Skin epidermis (tissue), 12 donors: Measurements from ENCODE around the gene TNPO1.
"Not testable (repeated sequence)": the region's sequence is repeated elsewhere in the genome, so short reads cannot be mapped to it uniquely, and the experiment has no call there.

Experiments
- H3K27ac ChIP-seq, 21 experiments: fragments of 200-600 bp; sonication (generic) in 11 of 21; one replicate each; pipeline ENCODE4 v1.5.0; 2020; ENCODE audit warnings: mild to moderate bottlenecking in 3 of 21, inconsistent platforms in 2 of 21, moderate library complexity in 2 of 21
- H3K4me3 ChIP-seq, 7 experiments: fragments of 200-600 bp; sonication (generic) in 2 of 7; one replicate each; pipeline ENCODE4 v1.5.0; 2020; ENCODE audit warnings: inconsistent platforms in 2 of 7, mild to moderate bottlenecking in 2 of 7, moderate library complexity in 1 of 7

TNPO1 gene

DNA sequence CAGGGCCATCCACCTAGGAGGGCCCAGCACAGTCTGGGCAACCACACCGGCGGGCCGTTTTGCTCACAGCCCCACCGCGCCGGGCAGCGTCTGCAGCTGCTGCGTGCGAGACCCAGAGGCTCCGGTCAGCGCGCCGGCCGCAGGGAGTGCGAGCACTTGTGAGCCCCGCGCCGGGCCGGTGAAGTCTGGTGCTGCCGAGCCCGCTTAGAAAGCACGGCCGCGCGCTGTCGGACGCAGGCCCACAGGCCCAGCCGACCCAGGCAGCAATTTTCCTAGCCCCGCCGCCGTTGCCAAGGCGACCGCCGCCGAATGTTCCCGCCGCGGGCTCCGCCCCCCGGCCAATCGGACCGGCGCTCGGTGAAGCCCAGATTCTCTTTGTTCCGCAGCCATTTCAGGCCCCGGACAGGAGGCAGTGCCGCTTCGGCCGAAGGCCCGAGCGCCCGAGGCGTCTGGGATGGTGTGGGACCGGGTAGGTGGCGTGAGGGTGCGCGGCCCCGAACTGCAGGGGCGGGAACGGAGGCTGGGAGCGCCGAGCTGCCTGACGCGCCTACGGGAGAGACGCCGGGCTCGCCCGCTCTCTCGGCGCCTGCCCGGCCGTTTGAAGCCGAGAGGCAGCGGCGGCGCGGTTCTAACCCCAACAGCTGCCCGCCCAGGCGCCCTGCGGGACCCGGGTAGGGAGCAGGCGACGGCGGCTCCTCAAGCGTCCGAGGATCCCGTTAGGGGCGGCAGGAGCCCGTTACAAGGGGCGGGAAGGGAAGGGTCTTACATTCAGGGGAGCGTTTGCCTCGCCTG lies at the start of gene TNPO1:
Gene TNPO1, plus strand, starts transcription at position 378 of the 792 bp plus-strand sequence. Its CDS starts 77 bp downstream, at position 455.
- peak within 1 kb of the TSS; percentile 67 to 94 (median 81) for H3K4me3 ChIP-seq
- H3K27ac ChIP-seq: peak within 1 kb of the TSS; percentile 70 to 99 (median 95)

DNA sequence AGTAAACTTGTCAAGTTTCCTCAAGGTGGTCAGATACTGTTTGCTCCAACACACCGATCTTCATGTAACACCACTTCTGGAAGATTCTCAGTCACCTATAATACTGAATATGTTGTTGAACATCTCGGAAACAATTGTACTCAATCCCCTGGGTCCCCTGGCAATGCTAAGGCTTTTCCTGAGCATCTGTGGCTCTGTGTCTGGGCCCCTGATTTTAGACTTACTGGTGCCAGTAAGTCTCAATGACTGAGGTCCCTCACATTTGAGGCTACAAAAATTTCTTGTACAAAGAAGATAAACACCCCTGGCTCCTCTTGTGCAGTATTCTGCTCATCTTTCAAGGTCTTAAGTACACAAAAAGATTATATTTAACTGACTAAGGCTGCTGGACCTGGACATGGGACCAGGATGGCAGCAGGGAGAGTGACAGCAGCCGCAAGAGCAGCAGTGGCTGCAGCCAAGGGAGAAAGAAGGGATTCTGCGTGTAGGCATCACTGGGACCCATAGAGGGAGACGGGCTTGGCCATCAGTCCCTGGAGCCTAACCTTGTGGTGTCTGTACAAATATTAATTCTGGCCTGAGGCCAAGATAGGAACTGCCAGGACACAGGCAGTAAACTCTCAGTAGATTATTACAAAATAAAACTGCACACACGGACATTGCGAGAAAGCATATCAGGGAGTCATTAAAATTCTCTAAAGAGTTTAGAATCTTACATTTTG lies 49.0 kb upstream of the TNPO1 start:
- Histone ChIP-seq H3K4me3 (no peak overlapping the region), H3K27ac (no peak overlapping the region)

DNA sequence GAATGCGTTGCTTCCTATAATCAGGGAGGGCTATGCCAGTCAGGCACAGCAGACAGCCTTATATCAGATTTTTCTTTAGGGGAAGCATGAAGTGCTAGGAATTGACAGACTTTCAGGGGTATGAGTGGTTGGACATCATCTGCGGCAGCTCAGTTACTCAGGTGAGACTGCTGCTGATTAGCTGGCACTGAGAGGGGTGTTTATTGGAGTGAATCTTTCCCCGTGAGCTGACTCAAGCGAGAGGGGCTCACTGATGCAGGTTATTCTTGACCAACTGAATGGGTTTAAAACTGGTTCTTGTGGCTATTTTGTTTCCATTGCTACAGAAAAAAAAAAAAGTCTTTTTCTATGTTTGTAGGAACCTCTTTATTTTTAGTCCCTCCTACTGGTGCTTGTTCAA lies 46.2 kb upstream of the TNPO1 start:
- Histone ChIP-seq H3K27ac (no peak overlapping the region), H3K4me3 (no peak overlapping the region)

DNA sequence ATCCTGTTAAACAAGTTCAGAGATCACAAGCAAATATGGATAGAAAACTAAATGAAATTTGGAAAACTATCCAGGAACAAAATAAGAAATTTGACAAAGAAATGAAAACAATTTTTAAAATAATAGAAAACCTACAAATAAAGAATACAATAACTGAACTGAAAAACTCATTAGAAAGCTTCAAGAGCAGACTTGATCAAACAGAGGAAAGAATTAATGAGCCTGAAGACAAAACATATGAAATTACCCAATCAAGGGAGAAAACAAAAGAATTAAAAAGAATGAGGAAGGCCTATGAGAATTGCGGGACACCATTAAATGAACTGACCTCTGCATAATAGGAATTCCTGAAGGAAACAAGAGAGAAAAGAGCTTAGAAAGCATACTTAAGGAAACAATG lies 39.8 kb upstream of the TNPO1 start:
- H3K4me3 ChIP-seq: no peak overlapping the region
- no peak overlapping the region for H3K27ac ChIP-seq

DNA sequence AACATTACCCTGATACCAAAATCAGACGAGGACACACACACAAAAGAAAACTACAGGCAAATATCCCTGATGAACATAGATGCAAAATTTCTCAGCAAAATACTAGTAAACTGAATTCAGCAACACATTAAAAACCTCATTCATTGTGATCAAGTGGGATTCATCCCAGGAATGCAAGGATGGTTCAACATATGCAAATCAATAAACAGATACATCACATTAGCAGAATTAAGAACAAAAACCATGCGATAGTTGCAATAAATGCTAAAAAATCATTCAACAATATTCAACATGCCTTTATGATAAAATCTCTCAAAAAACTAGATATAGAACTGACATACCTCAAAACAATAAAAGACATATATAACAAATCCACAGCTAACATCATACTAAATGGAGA lies 36.9 kb upstream of the TNPO1 start:
- Histone ChIP-seq H3K4me3 (no peak overlapping the region), H3K27ac (no peak overlapping the region)

DNA sequence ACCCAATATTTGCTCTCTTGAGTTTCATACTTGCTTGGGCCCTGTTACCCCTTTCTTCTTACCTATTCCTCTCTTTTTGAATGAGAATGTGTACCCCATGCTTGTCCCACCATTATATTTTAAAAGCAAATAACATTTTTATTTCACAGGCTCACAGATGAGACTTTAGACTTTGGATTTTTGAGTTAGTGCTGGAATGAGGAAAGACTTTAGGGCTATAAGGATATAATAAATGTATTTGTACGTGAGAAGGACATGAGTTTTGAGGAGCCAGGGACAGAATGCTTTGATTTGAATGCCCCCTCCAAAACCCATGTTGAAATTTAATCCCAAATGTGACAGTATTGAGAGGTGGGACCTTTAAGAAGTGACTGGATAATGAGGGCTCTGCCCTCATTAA lies 33.1 kb upstream of the TNPO1 start:
- Histone ChIP-seq H3K4me3 (no peak overlapping the region), H3K27ac (no peak overlapping the region)

DNA sequence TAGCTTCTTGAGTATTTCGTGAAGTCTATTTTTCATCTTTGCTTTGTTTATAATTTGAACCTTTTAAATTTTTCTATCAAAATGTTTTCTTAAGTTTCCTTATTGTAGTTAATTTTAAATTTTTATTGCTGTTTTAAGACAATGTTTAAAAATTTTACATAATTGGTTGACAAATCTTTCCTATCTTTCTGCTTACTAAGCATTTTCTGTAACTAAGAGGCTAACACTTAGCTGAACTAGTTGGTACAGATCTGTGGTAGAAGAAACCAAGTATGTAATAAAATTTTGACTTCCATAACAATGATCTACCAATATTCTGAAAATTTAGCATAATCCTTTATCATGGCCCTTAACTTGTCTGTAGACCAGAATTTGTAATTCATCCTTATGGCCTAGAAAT lies 32.3 kb upstream of the TNPO1 start:
- Histone ChIP-seq H3K4me3 (no peak overlapping the region), H3K27ac (no peak overlapping the region)

DNA sequence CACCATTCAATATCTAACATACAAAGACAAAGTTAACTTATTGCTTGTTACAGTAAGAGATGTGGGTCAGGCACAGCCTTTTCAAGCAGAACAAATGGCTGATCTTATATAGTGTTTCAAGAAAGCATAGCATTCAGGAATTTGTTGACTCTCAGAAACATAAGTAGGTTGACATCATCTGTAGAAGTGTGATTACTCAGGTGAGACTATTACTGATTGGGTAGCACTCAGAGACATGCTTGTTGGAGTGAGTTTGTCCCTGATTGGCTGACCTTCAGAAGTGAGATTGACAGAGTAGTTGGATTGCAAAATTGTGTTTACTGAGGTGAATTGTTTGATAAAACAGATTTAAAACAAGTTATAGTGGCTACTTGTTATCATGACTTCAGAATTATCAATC lies 30.7 kb upstream of the TNPO1 start:
- Histone ChIP-seq H3K27ac (no peak overlapping the region), H3K4me3 (no peak overlapping the region)

DNA sequence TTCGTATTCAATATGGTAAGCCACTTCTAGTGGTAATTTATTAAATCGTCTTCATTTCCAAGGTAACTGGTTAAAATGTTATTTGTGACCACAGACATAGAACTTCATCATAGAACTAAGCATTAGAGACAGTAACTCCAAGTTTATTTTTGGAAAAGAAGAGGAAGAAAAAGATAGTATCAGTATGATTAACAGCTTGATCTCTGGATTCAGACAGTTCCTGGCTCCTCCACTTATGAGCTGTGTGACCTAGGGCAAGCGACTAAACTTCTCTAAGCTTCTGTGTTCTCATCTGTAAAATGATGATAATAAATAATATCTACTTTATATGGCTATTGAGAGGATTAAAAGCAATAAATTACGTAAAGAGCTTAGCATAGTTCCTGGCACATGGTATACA lies 29.8 kb upstream of the TNPO1 start:
- Histone ChIP-seq H3K4me3 (no peak overlapping the region), H3K27ac (no peak overlapping the region)

DNA sequence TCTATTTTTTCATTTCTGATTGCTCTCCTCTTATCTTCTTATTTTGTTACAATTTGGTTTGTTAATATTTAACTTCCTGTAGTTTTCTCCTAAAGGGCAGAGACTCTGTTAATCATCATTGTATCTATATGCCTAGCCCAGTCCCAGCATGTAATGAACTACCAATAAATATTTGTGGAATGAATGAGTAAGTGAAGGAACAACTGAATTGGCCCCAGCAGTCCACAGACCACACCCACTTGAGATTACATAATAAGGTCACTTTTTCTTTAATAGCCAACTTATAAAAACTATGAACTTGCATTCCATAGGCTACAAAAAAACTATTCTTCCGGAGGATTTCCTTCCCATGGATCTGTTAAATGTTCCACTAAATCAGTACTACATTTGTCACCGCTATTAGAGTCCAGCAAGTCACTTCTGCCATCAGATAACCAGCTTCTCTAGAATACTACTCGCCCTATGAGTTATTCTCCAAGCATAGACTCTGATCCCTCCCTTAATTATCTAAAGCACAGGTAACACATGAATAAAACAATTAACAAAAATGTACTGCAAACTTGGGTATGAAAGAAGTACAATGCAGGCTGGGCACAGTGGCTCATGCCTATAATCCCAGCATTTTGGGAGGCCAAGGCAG lies 27.5 kb upstream of the TNPO1 start:
- no peak overlapping the region for H3K4me3 ChIP-seq
- peak overlapping the region in 1 of 21 experiments; percentile 21 for H3K27ac ChIP-seq

DNA sequence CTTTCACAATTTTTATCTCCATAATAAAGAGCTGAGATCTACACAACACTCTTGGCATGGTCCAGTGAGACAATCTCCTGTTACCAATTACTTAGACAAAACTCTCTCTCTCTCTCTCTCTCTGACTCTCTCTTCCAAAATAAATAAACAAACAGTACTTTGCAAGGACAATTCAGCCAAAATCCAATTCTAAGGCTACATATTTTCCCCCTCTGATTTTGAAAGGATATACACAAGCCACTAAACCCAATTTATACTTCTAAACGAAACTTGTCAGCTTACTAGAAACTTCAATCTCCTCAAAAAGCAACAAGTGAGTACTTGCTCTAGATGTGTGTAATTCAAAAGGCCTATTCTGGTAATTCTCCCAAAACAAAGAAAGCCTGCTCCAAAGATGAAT lies 26.3 kb upstream of the TNPO1 start:
- H3K27ac ChIP-seq: peak overlapping the region in 2 of 21 experiments; percentile 3 to 16
- H3K4me3 ChIP-seq: no peak overlapping the region

DNA sequence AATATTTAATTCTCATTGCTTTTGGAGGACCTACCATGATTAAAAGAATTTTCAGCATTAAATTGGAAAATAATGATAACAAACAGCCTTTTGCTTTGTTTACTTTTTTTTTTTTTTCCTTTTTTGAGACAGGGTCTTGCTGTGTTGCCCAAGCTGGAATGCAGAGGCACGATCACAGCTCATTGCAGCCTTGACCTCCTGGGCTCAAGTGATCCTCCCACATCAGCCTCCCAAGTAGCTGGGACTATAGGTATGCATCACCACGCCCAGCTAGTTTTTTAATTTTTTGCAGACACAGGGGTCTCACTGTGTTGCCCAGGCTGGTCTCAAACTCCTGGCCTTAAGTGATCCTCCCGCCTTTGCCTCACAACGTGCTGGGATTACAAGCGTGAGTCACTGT lies 23.8 kb upstream of the TNPO1 start:
- not testable (repeated sequence) for H3K4me3 ChIP-seq

DNA sequence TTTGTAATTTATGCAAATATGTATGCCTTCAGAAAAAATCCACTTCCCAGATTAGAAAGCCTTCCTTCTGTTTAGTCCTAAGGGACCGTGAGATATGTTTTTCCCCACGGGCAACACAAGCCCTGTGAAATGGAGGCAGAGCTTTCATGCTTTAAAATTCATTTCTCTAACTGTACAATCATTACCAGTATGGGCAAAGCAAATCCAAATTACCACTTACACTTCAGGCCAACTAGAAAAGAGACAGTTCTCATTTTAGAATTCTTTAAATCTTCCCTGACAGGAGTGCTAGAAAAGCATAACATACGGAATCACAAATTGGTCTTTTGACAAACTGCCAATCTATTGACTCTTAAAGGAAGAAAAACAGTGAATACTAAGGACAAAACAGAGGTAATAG lies 20.5 kb upstream of the TNPO1 start:
- no peak overlapping the region for H3K4me3 ChIP-seq
- no peak overlapping the region for H3K27ac ChIP-seq

More for the DNA sequence above, 23.8 kb upstream of the TNPO1 start:
- not testable (repeated sequence) for H3K27ac ChIP-seq

DNA sequence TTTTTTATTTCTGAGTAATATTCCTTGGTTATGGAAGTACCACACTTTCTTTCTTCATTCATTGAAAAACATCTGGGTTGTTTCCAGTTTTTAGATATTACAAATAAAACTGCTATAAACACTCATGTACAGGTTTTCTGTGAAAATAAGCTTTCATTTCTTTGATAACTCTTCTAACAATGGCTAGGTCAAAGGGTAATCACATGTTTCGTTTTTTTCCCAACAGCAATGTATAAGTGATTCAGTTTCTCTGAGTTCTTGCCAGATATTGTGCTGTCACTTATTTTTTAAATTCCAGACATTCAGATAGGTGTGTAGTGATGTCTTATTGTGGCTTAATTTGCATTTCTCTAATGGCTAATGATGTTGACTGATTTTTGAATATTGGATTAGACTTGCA lies 16.7 kb upstream of the TNPO1 start:
- Histone ChIP-seq H3K27ac (no peak overlapping the region), H3K4me3 (no peak overlapping the region)

DNA sequence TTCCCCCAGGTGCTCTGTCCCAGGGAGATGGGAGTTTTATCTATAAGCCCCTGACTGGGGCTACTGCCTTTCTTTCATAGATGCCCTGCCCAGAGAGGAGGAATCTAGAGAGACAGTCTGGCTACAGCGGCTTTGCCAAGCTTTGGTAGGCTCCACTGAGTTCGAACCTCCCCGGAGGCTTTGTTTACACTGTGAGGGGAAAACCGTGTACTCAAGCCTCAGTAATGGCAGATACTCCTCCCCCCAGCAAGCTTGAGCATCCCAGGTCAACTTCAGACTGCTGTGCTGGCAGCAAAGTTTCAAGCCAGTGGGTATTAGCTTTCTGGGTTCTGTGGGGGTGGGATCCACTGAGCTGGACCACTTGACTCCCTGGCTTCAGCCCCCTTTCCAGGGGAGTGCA lies 7.8 kb upstream of the TNPO1 start:
- H3K4me3 ChIP-seq, H3K27ac ChIP-seq: not testable (repeated sequence)

DNA sequence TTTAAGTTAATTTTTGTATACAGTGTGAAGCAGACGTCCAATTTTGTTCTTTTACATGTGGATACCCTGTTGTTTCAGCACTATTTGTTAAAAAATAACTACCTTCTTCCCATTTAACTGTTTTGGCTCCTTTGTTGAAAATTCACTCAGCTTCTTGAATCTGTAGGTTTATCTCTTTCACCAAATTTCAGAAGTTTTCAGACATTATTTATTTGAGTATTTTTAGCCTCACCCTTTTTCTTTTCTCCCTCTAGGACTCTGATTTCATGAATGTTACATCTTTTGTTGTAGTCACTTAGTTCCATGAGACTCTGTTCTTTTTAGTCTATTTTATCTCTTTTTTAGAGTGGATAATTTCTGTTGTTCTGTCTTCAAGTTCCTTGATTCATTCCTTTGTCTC lies 4.6 kb upstream of the TNPO1 start:
- H3K27ac ChIP-seq: no peak overlapping the region
- no peak overlapping the region for H3K4me3 ChIP-seq

DNA sequence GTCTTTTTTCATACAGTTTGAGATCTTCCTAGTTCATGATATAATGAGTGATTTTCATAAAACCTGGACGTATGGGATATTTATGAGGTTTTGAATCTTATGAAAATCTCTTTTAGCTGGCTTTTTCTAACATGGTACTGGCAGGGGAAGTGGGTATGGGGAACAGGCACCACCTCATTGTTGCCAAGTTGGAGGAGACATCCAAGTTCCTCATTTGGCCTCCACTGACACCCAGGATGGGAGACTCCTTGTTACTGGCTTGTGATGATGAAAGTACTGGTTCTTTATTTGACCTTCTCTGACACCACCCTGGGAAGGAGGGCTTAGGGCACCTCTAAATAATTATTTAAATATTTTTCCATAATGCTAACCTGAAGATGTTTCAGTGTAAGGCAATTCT lies 4.0 kb upstream of the TNPO1 start:
- no peak overlapping the region for H3K4me3 ChIP-seq
- no peak overlapping the region for H3K27ac ChIP-seq

DNA sequence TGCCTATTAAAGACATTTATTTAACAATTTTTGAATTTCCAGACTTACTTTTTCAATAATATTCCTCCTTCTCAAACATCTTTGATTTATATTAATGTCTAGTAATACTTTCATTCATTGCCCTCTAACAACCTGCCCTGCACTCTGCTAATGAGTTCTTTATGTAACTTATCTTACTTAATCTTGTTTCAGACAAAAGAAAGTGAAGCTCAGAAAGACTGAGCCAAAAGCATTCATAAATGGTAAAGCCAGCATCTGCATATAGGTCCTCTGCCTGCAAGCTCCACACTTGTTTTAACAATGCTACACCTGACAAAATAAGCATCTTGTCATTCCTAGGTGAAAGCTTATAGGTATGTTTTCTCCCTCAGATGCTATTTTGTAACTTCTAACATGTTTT lies 2.4 kb upstream of the TNPO1 start:
- no peak overlapping the region for H3K27ac ChIP-seq
- H3K4me3 ChIP-seq: no peak overlapping the region

DNA sequence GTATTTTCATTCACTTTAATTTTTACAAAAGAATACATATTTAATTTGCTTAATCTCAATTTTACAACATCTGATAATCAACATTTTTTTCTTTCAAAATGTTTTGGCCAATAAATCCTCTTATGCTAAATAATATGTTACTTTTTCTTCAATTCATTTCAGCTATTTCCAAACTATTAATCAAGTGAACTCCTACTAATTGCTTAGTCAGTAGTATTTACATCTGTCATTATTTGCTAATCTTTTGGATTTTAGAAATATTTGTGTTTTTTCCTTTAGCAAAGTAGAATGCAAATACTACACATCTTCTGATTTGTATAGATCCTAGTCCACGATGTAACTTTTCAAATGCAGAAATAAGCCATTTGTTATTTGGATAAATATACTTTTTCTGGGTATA lies 1.6 kb upstream of the TNPO1 start:
- peak overlapping the region in 2 of 21 experiments; percentile 87 to 99 for H3K27ac ChIP-seq
- no peak overlapping the region for H3K4me3 ChIP-seq

DNA sequence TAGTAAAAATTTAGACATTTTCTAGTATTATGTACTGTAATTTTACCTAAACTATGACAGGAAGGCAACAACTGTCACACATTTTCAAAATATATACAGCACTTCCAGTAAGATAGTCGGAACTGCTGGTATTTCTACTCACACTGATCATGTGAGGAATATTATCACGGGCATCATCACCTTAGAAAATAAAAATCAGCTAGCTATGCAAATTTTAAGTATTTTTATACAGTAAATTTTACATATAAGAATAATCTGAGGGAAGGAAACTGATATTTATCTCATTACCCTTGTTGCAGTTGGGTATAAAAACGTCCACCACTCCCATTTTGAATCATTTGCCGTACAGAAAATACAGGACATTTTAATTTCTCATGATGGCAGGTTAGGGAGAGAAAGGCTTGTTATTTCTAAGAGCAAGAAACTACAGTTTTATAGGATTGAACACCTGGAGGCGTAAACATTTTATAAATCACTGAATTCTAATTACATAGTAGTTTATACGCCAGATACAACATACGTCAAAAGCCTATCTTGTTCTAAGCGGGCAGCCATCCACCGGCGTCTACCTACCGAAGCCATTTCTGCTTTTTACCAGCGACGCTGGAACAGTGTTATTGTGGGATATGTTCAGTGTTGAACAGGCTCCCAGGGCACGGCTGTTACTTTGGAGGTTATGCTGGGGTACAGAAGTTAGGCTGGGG lies 729 bp upstream of the TNPO1 start:
- Histone ChIP-seq H3K27ac (peak overlapping the region; percentile 70 to 99 (median 95)), H3K4me3 (peak overlapping the region; percentile 67 to 94 (median 81))
